ENCODE results near the gene HOXA2. TPM values are rescaled to one million over a fixed set of nuclear protein-coding genes. Genes with fewer than 3 reads are reported as not detected.
A peak's percentile ranks its signal among the peaks of the same experiment; 100 is the strongest.

Gene HOXA2
- total RNA-seq, 4 donors from 2014 or later: 4.7 to 24.8 (median 8.9) TPM

GRCh38 chr7:27116031-27116961 is 13.8 kb upstream of the HOXA2 start:
- H3K27me3 ChIP-seq: no peaks in the 10 kb centered on the region
- H3K9me3 ChIP-seq: no peaks in the 10 kb centered on the region
- H3K27ac ChIP-seq: peak overlapping the region; percentile 51 to 93 (median 85)
- H3K4me3 ChIP-seq: peak overlapping the region in 3 of 4 donors; percentile 19 to 60 (median 54)
- no peak for TF ChIP-seq POLR2A (IDR thresholded peaks at IDR 0.05)
- no peak for TF ChIP-seq CTCF (IDR thresholded peaks at IDR 0.05)
- H3K36me3 ChIP-seq: no peaks in the 10 kb centered on the region
- no peak for DNase-seq
- H3K4me1 ChIP-seq: peaks cover 0 to 73% (median 0%) of the 10 kb centered on the region in 4 donors

- Histone ChIP-seq H3K36me3 (no peaks in the 10 kb centered on the region), H3K9me3 (no peaks in the 10 kb centered on the region), H3K27me3 (no peaks in the 10 kb centered on the region), H3K27ac (peak overlapping the region; percentile 51 to 93 (median 85)), H3K4me3 (peak overlapping the region; percentile 13 to 60 (median 36)), H3K4me1 (peaks cover 0 to 73% (median 0%) of the 10 kb centered on the region in 4 donors)
- TF ChIP-seq POLR2A (IDR thresholded peaks at IDR 0.05) (peak; percentile 29 to 37), CTCF (IDR thresholded peaks at IDR 0.05) (no peak)
- peak in 2 of 3 donors; percentile 73 to 80 for DNase-seq
Measured at GRCh38 chr7:27115221-27116026, 12.9 kb upstream of the HOXA2 start.

GRCh38 chr7:27114881-27115220 is 12.4 kb upstream of the HOXA2 start:
- TF ChIP-seq POLR2A (IDR thresholded peaks at IDR 0.05): no peak
- no peak for TF ChIP-seq CTCF (IDR thresholded peaks at IDR 0.05)
- H3K4me1 ChIP-seq: peaks cover 0 to 73% (median 0%) of the 10 kb centered on the region in 4 donors
- H3K36me3 ChIP-seq: no peaks in the 10 kb centered on the region
- peak overlapping the region in 3 of 4 donors; percentile 19 to 60 (median 54) for H3K4me3 ChIP-seq
- no peaks in the 10 kb centered on the region for H3K27me3 ChIP-seq
- no peak for DNase-seq
- no peaks in the 10 kb centered on the region for H3K9me3 ChIP-seq
- peak overlapping the region; percentile 51 to 93 (median 85) for H3K27ac ChIP-seq

GRCh38 chr7:27113991-27114769 is 11.7 kb upstream of the HOXA2 start:
- no peaks in the 10 kb centered on the region for H3K27me3 ChIP-seq

More at GRCh38 chr7:27113991-27114769, 11.7 kb upstream of the HOXA2 start:
- Histone ChIP-seq H3K36me3 (no peaks in the 10 kb centered on the region), H3K9me3 (no peaks in the 10 kb centered on the region), H3K4me3 (peak overlapping the region; percentile 29 to 70 (median 46)), H3K4me1 (peaks cover 0 to 73% (median 0%) of the 10 kb centered on the region in 4 donors), H3K27ac (peak overlapping the region; percentile 73 to 95 (median 84))
- TF ChIP-seq POLR2A (IDR thresholded peaks at IDR 0.05): no peak
- TF ChIP-seq CTCF (IDR thresholded peaks at IDR 0.05): no peak
- peak in 1 of 3 donors; percentile 69 for DNase-seq

All from Peyer's patch (tissue), 4 donors.